Erythroblast (primary cell): ENCODE measurements around the gene QSOX1.

Experiments
- DNase-seq, 2 experiments: peaks; one replicate each; lab custom pipeline; 2025; lab: John Stamatoyannopoulos, UW
- GATA1 ChIP-seq: IDR thresholded peaks from 2 replicates; pipeline ENCODE4 v1.6.1; 2011; ENCODE audit warnings: low read depth, mild to moderate bottlenecking, control low read depth, low read length, moderate library complexity
- POLR2A ChIP-seq: IDR thresholded peaks from 2 replicates; pipeline ENCODE4 v1.6.1; 2011; ENCODE audit warnings: mild to moderate bottlenecking, low read length

The QSOX1 gene

DNA sequence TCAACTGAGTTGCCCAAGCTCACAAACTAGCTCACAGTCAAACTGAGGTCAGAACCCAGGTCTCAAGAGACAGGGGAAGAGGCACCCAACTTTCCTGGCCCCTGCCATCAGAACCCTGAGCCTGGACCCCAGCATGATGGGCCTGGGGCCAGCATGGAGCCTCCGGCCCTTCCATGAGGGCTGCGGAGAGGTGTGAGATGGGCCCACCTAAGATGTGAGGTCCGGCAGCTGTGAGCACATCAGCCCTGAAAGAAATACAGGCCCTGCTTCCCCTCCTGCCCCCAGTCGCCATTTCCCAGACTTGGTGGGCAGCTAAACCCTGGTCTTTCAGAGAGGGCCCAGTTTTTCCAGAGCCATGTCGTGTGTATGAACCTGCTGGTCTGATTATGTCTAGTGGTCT is 30.6 kb downstream of the QSOX1 start:
- no peak for TF ChIP-seq GATA1
- TF ChIP-seq POLR2A: no peak

DNA sequence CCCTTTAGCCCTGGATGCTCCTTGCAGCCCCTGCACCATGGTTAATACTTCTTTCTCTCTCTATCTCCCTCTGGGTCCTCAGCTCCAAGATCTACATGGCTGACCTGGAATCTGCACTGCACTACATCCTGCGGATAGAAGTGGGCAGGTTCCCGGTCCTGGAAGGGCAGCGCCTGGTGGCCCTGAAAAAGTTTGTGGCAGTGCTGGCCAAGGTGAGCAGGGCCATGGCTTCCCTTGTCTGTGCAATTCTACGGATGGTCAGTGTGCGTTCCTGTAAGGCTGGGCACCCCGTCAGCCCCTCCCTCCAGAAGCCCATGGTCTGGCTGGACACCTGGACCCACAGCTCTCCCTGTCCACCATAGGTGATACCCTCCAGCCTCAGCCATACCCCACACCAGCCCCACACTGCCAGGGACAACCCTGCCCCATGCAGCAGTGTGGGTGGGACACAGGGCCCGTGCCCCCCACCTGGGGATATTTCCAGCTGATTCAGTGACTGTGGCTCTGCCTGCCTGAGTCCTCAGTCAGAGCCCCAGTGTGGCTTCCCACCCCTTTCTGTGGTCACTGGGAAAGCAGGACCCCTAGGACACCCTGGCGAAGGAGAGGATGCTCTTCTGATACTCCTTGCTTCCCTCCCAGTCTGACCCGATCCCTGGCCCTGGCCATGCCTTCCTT is 31.4 kb downstream of the QSOX1 start:
- TF ChIP-seq POLR2A (no peak), GATA1 (no peak)
- DNase-seq: no peak

More for the DNA sequence above, 30.6 kb downstream of the QSOX1 start:
- DNase-seq: no peak

DNA sequence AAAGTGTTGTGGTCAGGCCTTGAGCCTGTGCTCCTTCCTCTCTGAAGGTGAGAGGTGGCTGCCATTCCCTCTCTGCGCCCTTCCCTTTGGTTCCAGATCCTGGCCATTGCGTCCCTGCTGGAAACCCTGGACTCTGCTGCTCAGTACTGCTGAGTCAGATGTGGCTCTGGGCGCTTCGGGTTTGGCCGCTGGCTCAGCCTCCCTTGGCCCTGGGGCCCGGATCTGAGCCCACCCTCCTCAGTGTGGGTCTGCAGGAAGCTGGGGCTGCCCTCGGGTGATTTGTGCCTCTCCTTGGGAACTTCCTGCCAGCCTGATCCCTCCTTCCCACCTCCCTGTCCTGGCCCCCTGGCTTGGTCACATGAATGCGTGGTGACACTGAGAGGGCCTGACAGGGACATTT is 32.2 kb downstream of the QSOX1 start:
- TF ChIP-seq POLR2A: no peak
- no peak for TF ChIP-seq GATA1
- no peak for DNase-seq

DNA sequence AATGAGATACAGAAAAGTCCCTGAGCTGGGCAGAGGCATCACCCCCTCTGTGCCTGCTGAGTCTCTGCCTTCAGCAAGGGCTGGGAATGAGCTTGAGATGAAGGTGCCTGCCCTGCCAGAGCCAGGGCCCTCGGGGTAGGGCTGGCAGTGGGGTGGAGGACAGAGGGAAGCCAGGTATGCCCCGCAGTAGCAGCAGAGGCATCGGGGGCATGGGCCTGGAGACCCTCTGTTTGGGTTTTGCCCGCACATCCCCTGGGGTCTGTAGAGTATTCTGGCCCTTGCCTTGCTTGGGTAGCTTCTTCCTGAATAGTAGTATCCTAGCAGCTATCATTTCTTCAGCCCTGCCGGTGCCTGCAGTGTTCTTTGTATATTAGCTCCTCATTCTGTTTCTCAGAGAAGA is 33.0 kb downstream of the QSOX1 start:
- no peak for TF ChIP-seq POLR2A
- TF ChIP-seq GATA1: no peak
- DNase-seq: no peak

DNA sequence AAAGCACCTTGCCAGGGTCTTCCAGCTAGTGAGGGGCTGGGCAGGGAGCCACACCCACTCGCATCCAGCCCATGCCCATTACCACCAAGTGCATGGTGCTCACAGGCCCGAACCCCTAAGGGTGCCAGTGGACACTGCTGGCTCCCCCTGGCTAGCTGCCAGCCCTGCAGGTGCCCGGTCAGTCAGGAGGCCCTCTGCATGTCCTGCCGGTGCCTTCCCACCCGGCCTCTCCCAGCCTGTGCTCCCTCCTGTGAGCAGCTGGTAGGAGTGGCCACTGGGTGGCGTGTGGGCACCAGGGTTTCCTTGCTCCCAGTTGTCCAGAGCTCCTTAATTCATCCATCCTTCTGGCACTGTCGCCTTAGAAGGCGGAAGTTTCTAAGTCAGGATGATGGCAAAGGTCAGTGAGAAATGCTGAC is 33.4 kb downstream of the QSOX1 start:
- peak; percentile 32 to 52 for DNase-seq
- TF ChIP-seq POLR2A: no peak
- no peak for TF ChIP-seq GATA1

DNA sequence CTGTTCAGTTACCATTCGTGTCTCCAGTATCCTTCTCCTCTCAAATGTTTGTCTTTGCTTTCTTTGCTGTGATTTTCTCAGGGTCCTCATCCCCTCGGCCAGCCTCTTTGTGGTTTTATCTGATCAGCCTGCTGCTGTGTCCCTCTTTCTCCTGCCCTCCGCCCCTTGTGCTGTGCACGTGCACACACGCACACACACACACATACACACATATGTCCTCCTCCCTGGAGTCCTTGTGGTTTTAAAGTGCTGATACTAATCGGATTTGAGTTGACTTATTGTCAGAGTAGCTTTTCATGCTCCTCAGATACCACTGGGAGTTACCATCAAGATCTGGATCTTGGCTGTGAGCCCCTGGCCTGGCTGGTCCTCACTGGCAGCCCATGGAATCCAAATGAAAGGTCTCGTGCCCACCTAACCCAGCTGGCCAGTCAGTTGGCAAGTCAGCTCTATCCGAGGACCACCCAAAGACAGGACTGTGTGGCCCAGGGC is 34.1 kb downstream of the QSOX1 start:
- peak; percentile 9 to 47 for DNase-seq
- TF ChIP-seq GATA1: no peak
- TF ChIP-seq POLR2A: no peak

DNA sequence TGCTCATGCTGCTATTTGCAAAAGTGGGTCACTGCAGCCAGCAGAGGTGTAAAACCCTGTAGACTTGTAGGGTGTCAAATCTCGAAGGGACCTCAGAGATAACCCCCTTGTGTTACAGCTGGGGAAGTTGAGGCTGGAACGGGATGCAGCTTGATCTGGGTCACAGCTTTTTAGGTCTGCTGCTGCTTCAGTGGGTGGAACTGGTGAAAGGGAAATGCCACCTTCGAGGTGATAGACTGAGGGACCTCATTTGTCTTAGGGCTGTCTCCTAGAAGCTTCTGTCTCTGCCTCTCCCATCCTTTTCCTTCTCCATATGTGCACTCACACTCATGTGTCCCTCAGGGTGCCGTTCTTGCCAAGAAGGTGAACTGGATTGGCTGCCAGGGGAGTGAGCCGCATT is 35.4 kb downstream of the QSOX1 start:
- TF ChIP-seq POLR2A (no peak), GATA1 (no peak)

DNA sequence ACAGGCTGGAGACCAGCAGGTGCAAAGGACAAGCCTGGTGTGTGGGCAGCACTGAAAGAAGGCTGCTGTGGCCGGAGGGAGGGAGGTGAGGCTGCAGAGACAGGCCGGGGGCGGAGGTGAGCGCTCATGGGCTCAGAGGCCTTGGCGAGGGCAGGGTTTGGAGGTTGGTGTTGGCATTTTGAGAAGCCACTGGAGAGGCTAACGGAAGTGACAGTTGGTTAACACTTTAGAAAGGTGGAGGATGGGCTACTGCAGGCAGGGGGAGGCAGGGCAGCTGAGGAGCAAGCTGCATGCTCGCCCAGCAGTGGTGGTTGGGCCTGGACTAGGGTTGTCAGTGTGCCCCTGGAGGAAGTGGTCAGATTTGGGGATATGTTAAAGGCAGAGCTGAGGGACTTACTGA is 37.5 kb downstream of the QSOX1 start:
- no peak for DNase-seq
- TF ChIP-seq GATA1: no peak
- no peak for TF ChIP-seq POLR2A

More for the DNA sequence above, 35.4 kb downstream of the QSOX1 start:
- DNase-seq: no peak

DNA sequence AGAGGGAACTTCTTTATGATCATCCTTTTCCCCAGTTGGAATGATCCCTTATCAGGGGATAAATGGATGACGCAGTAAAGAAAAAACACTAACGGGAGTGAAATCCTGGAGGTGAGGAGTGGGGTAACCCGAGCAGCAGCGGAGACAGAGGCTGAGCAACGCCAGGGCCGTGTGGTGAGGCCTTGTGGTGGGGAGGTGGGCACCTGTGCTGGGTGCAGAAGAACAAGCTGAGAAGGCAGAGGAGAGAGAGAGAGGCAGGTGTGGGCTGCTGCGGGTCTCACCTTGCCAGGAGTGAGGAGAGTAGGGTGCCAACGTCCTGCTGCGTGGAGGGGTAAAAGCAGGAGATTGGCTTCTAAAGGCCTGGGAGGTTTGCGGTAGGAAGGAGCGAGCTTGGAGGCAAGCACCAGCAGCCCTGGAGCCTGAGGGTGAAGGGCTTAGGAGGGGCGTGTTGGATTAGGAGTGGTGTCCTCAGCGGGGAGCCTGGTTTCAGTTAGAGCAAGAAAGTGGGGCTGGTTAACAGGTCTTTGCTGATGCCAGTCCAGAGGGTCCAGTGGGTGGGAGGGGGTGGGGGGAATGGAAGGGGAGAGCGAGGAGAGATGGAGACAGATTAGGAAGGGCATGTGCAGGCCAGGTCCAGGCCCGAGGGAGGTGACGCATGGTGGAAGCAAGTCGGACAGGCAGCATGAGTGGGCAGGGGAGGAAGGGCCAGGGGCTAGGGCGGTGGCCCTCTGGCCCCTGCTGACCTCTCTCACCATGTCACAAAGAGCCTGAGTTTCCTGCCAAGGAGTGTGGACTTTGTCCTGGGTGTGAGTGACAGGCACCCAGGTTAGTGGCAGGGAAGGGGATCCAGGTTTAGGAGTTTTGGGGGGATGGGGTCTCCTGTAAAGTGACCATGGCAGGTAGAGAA is 38.7 kb downstream of the QSOX1 start:
- TF ChIP-seq GATA1 (no peak), POLR2A (no peak)
- no peak for DNase-seq

DNA sequence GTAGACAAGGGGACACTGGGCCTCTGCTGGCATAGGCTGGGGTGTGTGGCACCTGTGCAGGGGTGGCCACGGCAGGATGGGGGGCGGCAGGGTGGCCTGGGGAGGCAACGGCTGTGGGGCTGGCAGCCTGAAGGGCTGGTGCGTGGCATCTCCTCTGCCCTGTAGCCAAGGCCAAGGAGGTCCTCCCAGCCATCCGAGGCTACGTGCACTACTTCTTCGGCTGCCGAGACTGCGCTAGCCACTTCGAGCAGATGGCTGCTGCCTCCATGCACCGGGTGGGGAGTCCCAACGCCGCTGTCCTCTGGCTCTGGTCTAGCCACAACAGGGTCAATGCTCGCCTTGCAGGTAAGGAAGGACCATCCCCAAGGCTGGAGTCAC is 39.4 kb downstream of the QSOX1 start:
- DNase-seq: no peak
- TF ChIP-seq POLR2A (no peak), GATA1 (no peak)

DNA sequence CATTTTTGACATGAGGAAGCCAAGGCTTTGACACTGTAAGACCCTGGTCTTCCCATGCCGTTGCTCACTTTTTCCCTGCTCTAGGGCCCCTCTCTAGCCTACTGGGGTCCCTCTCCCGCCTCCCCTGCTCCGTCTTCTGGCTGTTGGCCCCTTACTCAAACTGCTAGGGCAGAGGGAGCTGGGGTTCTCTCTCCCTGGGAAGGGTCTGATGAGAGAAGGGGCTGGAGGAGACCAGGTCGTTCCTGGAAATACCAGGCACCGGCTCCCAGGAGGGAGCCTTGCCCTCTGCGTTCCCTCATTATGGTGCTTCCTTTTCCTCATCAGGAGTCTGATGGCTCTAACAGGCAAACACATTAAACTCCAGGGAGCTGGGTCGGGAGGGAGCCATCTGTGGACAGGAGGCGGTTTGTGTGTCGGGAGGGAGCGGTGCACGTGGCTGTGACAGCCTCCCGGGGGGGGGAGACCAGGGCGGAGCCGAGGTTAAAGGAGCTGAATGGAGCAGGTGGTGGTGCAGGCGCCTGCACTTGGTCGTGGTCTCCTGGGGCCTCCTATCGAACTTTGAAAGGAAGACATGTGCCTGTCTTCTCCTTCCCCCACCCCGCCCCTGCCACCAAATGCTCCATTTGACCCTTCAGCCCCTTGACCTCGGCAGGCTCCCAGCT is 40.0 kb downstream of the QSOX1 start:
- DNase-seq: no peak
- TF ChIP-seq GATA1 (no peak), POLR2A (no peak)

DNA sequence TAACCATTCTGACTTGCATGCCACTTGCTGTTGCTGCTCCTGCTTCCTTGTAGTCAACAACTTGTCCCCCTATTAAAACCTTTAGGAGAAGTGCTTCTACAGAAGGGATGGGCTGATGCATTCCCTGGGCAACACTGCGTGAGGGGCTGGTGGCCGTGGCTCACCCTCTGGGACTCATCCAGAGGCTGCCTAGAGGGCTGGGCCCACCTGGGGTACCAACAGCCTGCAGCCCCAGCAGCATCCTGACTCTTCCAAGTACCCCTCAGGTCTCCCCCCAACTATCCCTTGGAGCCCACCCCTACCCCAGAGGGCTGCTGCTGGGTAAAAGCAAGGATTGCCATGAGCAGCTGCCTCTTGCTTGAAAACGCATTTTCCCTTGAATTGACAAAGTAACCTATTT is 40.7 kb downstream of the QSOX1 start:
- TF ChIP-seq POLR2A: no peak
- no peak for TF ChIP-seq GATA1
- DNase-seq: no peak

DNA sequence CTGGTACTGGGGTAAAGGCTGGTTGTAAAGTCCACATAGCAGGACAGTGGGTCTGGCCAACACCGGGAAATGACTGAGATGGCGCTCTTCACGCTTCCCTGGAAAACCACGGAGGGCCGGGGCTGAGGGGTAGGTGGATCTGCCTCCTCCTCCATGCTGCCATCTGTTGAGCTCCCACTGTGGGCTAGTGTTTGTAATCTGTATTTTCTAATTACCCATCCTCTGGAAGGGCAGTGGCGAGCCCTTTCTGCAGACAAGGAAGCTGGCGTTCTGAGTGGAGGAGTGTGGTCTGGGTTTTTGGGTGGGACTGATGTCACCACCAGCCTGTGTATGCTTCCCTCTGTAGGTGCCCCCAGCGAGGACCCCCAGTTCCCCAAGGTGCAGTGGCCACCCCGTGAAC is 41.2 kb downstream of the QSOX1 start:
- no peak for DNase-seq
- TF ChIP-seq GATA1 (no peak), POLR2A (no peak)
